Adipocyte (in vitro differentiated cells): ENCODE data around the gene TBC1D22B.
"Not testable (repeated sequence)": the region's sequence is repeated elsewhere in the genome, so short reads cannot be mapped to it uniquely, and the experiment has no call there.

Experiments used
- DNase-seq: peaks from one replicate; pipeline ENCODE4 v3.0.0-alpha.2; 2015; ENCODE audit warnings: low read depth
- H3K27me3 ChIP-seq: replicated peaks from 2 replicates; pipeline ENCODE4 v1.7.0; 2013; ENCODE audit warnings: mild to moderate bottlenecking, low read length, moderate library complexity; ENCODE audit not compliant: control insufficient read depth, insufficient read depth
- H3K36me3 ChIP-seq: 2 replicates; pipeline ENCODE4 v1.7.0; 2013; ENCODE audit warnings: low read length, mild to moderate bottlenecking, moderate library complexity; ENCODE audit not compliant: control insufficient read depth, insufficient read depth, severe bottlenecking
- H3K4me1 ChIP-seq: 2 replicates; pipeline ENCODE4 v1.7.0; 2013; ENCODE audit warnings: mild to moderate bottlenecking, low read length, moderate library complexity; ENCODE audit not compliant: control insufficient read depth, insufficient read depth
- H3K4me3 ChIP-seq: 2 replicates; pipeline ENCODE4 v1.7.0; 2013; ENCODE audit warnings: mild to moderate bottlenecking, low read length, moderate library complexity
- H3K9ac ChIP-seq: 2 replicates; pipeline ENCODE4 v1.7.0; 2013; ENCODE audit warnings: mild to moderate bottlenecking, low read length, moderate library complexity
- H3K9me3 ChIP-seq: 2 replicates; pipeline ENCODE4 v1.7.0; 2013; ENCODE audit warnings: mild to moderate bottlenecking, low read length, moderate library complexity; ENCODE audit not compliant: control insufficient read depth

TBC1D22B gene

GRCh38 chr6:37289931-37290330 is 32.4 kb downstream of the TBC1D22B start:
- H3K36me3 ChIP-seq, result peaks cover 43% of the 10 kb centered on the region
- peaks cover under 1% of the 10 kb centered on the region for H3K4me1 ChIP-seq
- H3K9me3 ChIP-seq, result no peaks in the 10 kb centered on the region
- no peaks in the 10 kb centered on the region for H3K27me3 ChIP-seq
- no peak overlapping the region for H3K4me3 ChIP-seq
- no peak for DNase-seq
- no peak overlapping the region for H3K9ac ChIP-seq

DNA sequence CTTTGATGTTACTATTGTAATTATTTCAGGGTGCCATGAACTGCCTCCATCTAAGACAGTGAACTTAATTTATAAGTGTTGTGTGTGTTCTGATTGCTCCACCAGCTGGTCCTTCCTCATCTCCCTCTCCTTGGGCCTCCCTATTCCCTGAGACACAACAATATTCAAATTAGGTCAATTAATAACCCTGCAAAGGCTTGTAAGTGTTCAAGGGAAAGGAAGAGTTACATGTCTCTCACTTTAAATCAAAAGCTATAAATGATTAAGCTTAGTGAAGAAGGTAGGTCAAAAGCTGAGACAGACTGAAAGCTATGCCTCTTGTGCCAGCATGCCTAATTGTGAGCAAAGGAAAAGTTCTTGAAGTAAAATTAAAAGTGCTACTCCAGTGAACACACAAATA is 35.9 kb downstream of the TBC1D22B start:
- Histone ChIP-seq H3K9ac (no peak overlapping the region), H3K4me1 (no peaks in the 10 kb centered on the region), H3K9me3 (no peaks in the 10 kb centered on the region), H3K4me3 (no peak overlapping the region), H3K27me3 (no peaks in the 10 kb centered on the region), H3K36me3 (peaks cover 37% of the 10 kb centered on the region)
- no peak for DNase-seq

DNA sequence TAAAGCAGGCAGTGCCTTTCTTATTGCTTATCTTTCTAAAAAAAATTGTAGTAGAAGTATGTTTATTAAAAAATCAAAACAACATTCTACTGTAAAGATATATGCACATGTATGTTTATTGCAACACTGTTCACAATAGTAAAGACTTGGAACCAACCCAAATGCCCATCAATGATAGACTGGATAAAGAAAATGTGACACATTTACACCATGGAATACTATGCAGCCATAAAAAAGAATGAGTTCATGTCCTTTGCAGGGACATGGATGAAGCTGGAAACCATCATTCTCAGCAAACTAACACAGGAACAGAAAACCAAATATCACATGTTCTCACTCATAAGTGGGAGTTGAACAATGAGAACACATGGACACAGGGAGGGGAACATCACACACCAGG is 40.1 kb downstream of the TBC1D22B start:
- not testable (repeated sequence) for H3K4me1 ChIP-seq, H3K4me3 ChIP-seq, H3K27me3 ChIP-seq, H3K9me3 ChIP-seq, DNase-seq, H3K9ac ChIP-seq
- peaks cover 11% of the 10 kb centered on the region for H3K36me3 ChIP-seq

GRCh38 chr6:37298958-37299357 is 41.4 kb downstream of the TBC1D22B start:
- H3K36me3 ChIP-seq, result peaks cover 4% of the 10 kb centered on the region
- no peaks in the 10 kb centered on the region for H3K9me3 ChIP-seq
- H3K4me1 ChIP-seq, result peaks cover 13% of the 10 kb centered on the region
- H3K4me3 ChIP-seq, result no peak overlapping the region
- DNase-seq, result no peak
- no peaks in the 10 kb centered on the region for H3K27me3 ChIP-seq
- no peak overlapping the region for H3K9ac ChIP-seq

- H3K4me1 ChIP-seq, result peaks cover 13% of the 10 kb centered on the region
- H3K36me3 ChIP-seq, result peaks cover 3% of the 10 kb centered on the region
- H3K9me3 ChIP-seq, result no peaks in the 10 kb centered on the region
- H3K27me3 ChIP-seq, result no peaks in the 10 kb centered on the region
- DNase-seq, result no peak
- no peak overlapping the region for H3K4me3 ChIP-seq
- no peak overlapping the region for H3K9ac ChIP-seq
These were observed 42.4 kb downstream of the TBC1D22B start for GRCh38 chr6:37299990-37300389.

DNA sequence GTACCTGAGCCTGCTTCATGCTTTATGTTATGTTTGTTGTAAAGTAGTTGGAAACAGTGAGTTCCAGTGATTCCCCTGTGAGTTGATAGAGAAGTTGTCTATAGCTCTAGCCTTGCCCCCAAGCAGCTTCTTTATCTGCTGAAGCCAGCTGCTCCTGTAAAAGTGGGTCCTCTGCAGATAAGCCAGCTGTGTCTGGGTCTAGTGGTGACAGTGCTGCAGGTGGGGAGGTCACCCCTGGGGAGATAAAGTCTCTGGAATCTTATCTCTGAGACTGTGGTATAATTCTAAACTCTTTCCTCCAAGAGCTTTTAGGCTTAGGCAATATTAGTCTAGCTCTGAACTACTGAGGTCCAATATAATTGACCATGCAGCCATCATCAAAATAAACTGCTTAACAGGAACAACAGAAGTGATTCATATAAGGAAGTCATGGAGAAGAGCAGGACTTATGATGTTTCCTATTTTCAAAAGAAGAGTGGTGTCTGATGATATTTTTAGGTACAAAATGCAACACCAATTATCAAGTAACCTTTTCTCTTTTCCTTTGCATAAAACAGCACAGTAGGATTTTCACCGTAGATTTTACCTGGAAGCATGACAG is 44.6 kb downstream of the TBC1D22B start:
- no peak for DNase-seq
- Histone ChIP-seq H3K27me3 (no peaks in the 10 kb centered on the region), H3K9me3 (no peaks in the 10 kb centered on the region), H3K9ac (no peak overlapping the region), H3K36me3 (peaks cover 8% of the 10 kb centered on the region), H3K4me3 (no peak overlapping the region), H3K4me1 (peaks cover 13% of the 10 kb centered on the region)

GRCh38 chr6:37303091-37303660 is 45.6 kb downstream of the TBC1D22B start:
- no peak for DNase-seq
- no peak overlapping the region for H3K9ac ChIP-seq

DNA sequence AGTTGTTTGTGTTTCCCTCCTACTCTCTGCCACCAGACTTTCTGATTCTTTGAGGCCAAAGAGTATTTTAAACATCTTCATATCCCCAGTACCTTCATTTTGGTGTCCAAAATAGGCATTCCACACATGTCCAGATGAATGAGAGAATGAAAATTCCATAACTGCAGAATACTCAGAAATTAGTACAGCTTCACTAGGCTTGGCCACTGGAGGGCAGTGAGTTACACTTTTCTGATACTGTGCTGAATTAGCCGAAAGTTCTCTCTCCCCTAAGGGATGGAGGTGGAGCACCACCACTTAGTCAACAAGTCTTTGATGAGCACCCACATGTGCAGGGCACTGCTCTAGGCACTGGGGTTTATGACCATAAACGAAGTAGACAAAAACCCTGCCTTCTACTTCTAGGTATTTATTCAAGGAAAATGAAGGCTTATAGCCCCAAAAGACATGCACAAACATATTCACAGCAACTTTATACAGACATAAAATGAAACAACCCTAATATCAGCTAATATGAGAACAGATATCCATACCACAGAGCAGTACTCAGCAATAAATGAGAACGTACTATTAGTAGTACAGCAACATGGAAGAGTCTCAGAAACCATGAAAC is 46.4 kb downstream of the TBC1D22B start:
- Histone ChIP-seq H3K4me1 (peaks cover 13% of the 10 kb centered on the region), H3K9me3 (no peaks in the 10 kb centered on the region), H3K36me3 (peaks cover 8% of the 10 kb centered on the region), H3K4me3 (no peak overlapping the region), H3K9ac (no peak overlapping the region), H3K27me3 (no peaks in the 10 kb centered on the region)
- DNase-seq, result peak; percentile 71

More at GRCh38 chr6:37303091-37303660, 45.6 kb downstream of the TBC1D22B start:
- Histone ChIP-seq H3K4me3 (no peak overlapping the region), H3K9me3 (no peaks in the 10 kb centered on the region), H3K4me1 (peaks cover 13% of the 10 kb centered on the region), H3K36me3 (peaks cover 8% of the 10 kb centered on the region), H3K27me3 (no peaks in the 10 kb centered on the region)

DNA sequence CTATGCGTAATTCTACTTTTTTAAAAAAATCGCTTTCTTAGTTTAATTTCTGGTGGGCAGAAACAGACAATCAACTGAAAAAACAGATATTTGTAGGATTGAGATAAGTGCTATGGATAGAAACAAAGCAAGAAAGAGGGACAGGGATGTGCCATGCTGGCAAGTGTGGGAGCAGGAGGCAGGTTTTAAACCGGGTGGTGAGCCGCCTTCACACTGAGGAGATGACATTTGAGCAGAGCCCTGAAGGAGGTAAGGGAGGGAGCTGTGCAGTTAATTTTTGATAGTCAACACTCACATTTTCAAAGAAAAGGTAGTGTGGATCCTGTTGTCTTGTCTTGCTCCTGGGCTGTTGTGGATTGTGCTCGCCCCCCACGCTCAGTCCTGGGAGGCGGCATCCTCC is 47.2 kb downstream of the TBC1D22B start:
- Histone ChIP-seq H3K4me1 (peaks cover 13% of the 10 kb centered on the region), H3K4me3 (no peak overlapping the region), H3K27me3 (no peaks in the 10 kb centered on the region), H3K36me3 (peaks cover 8% of the 10 kb centered on the region), H3K9ac (no peak overlapping the region), H3K9me3 (no peaks in the 10 kb centered on the region)
- no peak for DNase-seq

DNA sequence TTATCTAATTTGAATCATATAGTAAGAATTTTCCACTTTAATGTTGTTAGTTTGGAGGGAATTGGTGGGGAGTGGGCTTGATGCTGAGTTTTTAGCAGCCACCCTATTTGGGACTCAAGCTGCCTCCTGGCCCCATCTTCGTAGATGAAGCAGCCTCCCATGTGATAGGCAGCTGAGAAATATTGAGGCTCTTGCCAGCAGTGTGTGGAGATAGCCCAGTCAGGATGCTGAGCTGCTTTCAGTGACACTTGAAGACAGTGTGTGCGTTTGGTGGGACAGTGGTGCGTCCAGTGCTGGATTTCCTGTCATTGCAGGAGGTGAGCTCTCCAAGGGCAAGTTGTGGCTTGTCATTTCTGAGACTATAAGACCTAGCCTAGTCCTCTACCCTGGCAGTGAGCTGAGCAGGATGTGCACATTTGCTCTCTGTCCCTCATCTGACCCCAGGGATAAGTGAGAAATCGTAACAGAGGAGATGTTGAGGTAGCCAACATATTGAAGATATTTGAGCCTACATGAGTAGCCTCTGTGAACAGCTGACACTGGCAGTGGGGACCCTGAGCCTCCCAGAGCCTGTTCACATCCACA is 48.4 kb downstream of the TBC1D22B start:
- no peak for DNase-seq
- no peak overlapping the region for H3K4me3 ChIP-seq
- peaks cover 13% of the 10 kb centered on the region for H3K4me1 ChIP-seq
- no peaks in the 10 kb centered on the region for H3K27me3 ChIP-seq
- H3K36me3 ChIP-seq, result peaks cover 8% of the 10 kb centered on the region
- no peaks in the 10 kb centered on the region for H3K9me3 ChIP-seq
- no peak overlapping the region for H3K9ac ChIP-seq

GRCh38 chr6:37306624-37307222 is 49.2 kb downstream of the TBC1D22B start:
- Histone ChIP-seq H3K9ac (no peak overlapping the region), H3K27me3 (no peaks in the 10 kb centered on the region), H3K4me1 (peaks cover 13% of the 10 kb centered on the region), H3K9me3 (no peaks in the 10 kb centered on the region), H3K36me3 (peaks cover 5% of the 10 kb centered on the region), H3K4me3 (no peak overlapping the region)
- DNase-seq, result no peak
